Upper lobe of right lung (tissue), 1 donor: ENCODE results near the gene HP. TPM values are rescaled to one million over a fixed set of nuclear protein-coding genes. Genes with fewer than 3 reads are reported as not detected.

Source experiments
- ATAC-seq: fragments of 200-7000 bp; cut with Tn5 transposase; one replicate; pipeline ENCODE4 v1.9.1; 2020; ENCODE audit warnings: mild to moderate bottlenecking, moderate library complexity
- DNase-seq: peaks from one replicate; pipeline ENCODE4 v3.0.0-alpha.2; 2020
- H3K27ac ChIP-seq: fragments of 200-600 bp; one replicate; pipeline ENCODE4 v1.8.0; 2022
- H3K27me3 ChIP-seq: fragments of 200-600 bp; one replicate; pipeline ENCODE4 v1.8.0; 2022; ENCODE audit warnings: mild to moderate bottlenecking
- H3K36me3 ChIP-seq: fragments of 200-600 bp; one replicate; pipeline ENCODE4 v1.8.0; 2022
- H3K4me1 ChIP-seq: fragments of 200-600 bp; one replicate; pipeline ENCODE4 v1.8.0; 2022
- H3K4me3 ChIP-seq: fragments of 200-600 bp; one replicate; pipeline ENCODE4 v1.8.0; 2022; ENCODE audit warnings: mild to moderate bottlenecking
- H3K9me3 ChIP-seq: fragments of 200-600 bp; one replicate; pipeline ENCODE4 v1.8.0; 2022
- CTCF ChIP-seq: fragments of 200-600 bp; IDR thresholded peaks from one replicate; pipeline ENCODE4 v1.8.0; 2022; ENCODE audit warnings: antibody characterized with exemption
- intact Hi-C: fragments of 100-400 bp; cut with DNase I; formaldehyde crosslinking; loops from one replicate; pipeline ENCODE4 v1.11.0; 2022
- total RNA-seq: library from RNA; stranded (reverse); fragmentation: NEBNext Ultra II Directional; extraction: Animal tissue kit (Norgen Biotek cat#: 25700); gene quantifications from one replicate; pipeline ENCODE4 v1.2.1, GENCODE V29; 2021
- donor health status: DM: no; HTN: yes; CAD: no; lungs with severe emphysema.

HP gene
- total RNA-seq, 1 donor from 2014 or later, result 94.2 TPM

GRCh38 chr16:72023962-72024361 lies 30.3 kb upstream of the HP start:
- no peak for TF ChIP-seq CTCF
- peaks cover 26% of the 10 kb centered on the region for H3K36me3 ChIP-seq
- no peak overlapping the region for H3K27ac ChIP-seq
- DNase-seq, result no peak
- H3K9me3 ChIP-seq, result no peaks in the 10 kb centered on the region
- no peak for ATAC-seq
- H3K4me1 ChIP-seq, result no peaks in the 10 kb centered on the region
- no peak overlapping the region for H3K4me3 ChIP-seq
- intact Hi-C loops, result no loop called here
- H3K27me3 ChIP-seq, result no peaks in the 10 kb centered on the region

GRCh38 chr16:72024862-72025382 lies 29.4 kb upstream of the HP start:
- Histone ChIP-seq H3K4me3 (no peak overlapping the region), H3K27me3 (no peaks in the 10 kb centered on the region), H3K4me1 (no peaks in the 10 kb centered on the region), H3K27ac (no peak overlapping the region), H3K9me3 (no peaks in the 10 kb centered on the region), H3K36me3 (peaks cover 26% of the 10 kb centered on the region)
- TF ChIP-seq CTCF, result no peak
- DNase-seq (no peak), ATAC-seq (no peak)
- intact Hi-C loops, result no loop called here

GRCh38 chr16:72025404-72026114 lies 28.7 kb upstream of the HP start:
- Histone ChIP-seq H3K36me3 (peaks cover 26% of the 10 kb centered on the region), H3K27me3 (no peaks in the 10 kb centered on the region), H3K4me3 (no peak overlapping the region), H3K9me3 (no peaks in the 10 kb centered on the region), H3K27ac (no peak overlapping the region), H3K4me1 (no peaks in the 10 kb centered on the region)
- TF ChIP-seq CTCF, result no peak
- DNase-seq (no peak), ATAC-seq (no peak)
- intact Hi-C loops, result no loop called here

GRCh38 chr16:72027669-72028378 lies 26.5 kb upstream of the HP start:
- H3K4me1 ChIP-seq, result no peaks in the 10 kb centered on the region
- no peak overlapping the region for H3K4me3 ChIP-seq
- TF ChIP-seq CTCF, result no peak
- no peaks in the 10 kb centered on the region for H3K9me3 ChIP-seq
- peaks cover 16% of the 10 kb centered on the region for H3K36me3 ChIP-seq
- ATAC-seq, result no peak
- intact Hi-C loops, result no loop called here
- no peaks in the 10 kb centered on the region for H3K27me3 ChIP-seq
- H3K27ac ChIP-seq, result no peak overlapping the region
- DNase-seq, result no peak

GRCh38 chr16:72029567-72030271 lies 24.6 kb upstream of the HP start:
- Histone ChIP-seq H3K4me1 (no peaks in the 10 kb centered on the region), H3K27ac (no peak overlapping the region), H3K9me3 (no peaks in the 10 kb centered on the region), H3K4me3 (no peak overlapping the region), H3K36me3 (peaks cover 7% of the 10 kb centered on the region), H3K27me3 (no peaks in the 10 kb centered on the region)
- no peak for TF ChIP-seq CTCF
- DNase-seq (no peak), ATAC-seq (no peak)
- intact Hi-C loops, result no loop called here
